ENCODE data around the gene PSMB5.

PSMB5 gene

DNA sequence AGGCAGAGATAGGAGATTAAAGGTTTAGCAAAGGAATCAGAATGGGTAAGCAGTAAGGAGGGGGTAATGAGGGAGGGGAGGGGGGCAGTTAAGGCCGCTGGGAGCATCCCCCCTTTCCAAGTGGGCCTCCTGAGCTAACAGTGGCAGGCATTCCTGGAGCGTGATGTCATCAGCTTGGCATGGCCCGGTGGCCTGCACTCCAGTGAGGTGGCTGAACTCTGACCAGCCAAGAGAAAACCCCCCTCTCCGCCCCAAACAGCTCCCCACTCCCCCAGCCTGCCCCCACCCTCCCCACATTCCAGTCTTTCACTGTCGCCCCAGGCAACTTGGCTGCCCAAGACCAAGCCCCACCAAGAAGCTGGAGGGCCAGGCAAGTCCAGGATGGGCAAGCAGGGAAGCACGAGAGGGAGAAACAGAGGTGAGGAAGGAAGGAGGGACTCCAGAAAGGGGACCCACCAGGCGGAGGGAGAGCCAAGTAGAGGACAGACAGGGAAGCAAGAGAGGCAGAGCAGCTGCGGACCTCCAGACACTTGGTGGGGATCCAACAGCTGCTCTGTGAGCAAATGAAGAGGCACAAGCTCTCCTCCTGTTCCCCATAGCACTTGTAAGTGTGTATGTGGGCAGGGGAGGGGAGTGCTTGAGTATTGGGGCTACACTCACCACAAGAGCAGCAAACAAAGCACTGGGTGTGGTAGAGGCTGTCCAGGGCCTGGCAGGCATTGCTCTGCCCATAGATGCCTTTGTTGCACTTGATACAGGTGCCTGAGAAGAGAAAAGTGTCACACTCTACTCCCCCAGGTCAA, 56.8 kb downstream of the PSMB5 start (continued):
- TF ChIP-seq, protein P1, sequence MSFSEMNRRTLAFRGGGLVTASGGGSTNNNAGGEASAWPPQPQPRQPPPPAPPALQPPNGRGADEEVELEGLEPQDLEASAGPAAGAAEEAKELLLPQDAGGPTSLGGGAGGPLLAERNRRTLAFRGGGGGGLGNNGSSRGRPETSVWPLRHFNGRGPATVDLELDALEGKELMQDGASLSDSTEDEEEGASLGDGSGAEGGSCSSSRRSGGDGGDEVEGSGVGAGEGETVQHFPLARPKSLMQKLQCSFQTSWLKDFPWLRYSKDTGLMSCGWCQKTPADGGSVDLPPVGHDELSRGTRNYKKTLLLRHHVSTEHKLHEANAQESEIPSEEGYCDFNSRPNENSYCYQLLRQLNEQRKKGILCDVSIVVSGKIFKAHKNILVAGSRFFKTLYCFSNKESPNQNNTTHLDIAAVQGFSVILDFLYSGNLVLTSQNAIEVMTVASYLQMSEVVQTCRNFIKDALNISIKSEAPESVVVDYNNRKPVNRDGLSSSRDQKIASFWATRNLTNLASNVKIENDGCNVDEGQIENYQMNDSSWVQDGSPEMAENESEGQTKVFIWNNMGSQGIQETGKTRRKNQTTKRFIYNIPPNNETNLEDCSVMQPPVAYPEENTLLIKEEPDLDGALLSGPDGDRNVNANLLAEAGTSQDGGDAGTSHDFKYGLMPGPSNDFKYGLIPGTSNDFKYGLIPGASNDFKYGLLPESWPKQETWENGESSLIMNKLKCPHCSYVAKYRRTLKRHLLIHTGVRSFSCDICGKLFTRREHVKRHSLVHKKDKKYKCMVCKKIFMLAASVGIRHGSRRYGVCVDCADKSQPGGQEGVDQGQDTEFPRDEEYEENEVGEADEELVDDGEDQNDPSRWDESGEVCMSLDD (tag by site-specific recombination; IDR thresholded peaks at IDR 0.05): peak; percentile 67; the same call in 1 of the 2 replicates
- no peak for TF ChIP-seq MEIS1 (CRISPR knock-in tag; IDR thresholded peaks at IDR 0.05; ENCODE audit: borderline replicate concordance)
- TF ChIP-seq, protein P2, sequence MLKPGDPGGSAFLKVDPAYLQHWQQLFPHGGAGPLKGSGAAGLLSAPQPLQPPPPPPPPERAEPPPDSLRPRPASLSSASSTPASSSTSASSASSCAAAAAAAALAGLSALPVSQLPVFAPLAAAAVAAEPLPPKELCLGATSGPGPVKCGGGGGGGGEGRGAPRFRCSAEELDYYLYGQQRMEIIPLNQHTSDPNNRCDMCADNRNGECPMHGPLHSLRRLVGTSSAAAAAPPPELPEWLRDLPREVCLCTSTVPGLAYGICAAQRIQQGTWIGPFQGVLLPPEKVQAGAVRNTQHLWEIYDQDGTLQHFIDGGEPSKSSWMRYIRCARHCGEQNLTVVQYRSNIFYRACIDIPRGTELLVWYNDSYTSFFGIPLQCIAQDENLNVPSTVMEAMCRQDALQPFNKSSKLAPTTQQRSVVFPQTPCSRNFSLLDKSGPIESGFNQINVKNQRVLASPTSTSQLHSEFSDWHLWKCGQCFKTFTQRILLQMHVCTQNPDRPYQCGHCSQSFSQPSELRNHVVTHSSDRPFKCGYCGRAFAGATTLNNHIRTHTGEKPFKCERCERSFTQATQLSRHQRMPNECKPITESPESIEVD (tag by site-specific recombination; IDR thresholded peaks at IDR 0.05): no peak
- TF ChIP-seq ZNF366 (tag by site-specific recombination; conservative IDR thresholded peaks at IDR 0.05): peak; percentile 11
- TF ChIP-seq, protein P3, sequence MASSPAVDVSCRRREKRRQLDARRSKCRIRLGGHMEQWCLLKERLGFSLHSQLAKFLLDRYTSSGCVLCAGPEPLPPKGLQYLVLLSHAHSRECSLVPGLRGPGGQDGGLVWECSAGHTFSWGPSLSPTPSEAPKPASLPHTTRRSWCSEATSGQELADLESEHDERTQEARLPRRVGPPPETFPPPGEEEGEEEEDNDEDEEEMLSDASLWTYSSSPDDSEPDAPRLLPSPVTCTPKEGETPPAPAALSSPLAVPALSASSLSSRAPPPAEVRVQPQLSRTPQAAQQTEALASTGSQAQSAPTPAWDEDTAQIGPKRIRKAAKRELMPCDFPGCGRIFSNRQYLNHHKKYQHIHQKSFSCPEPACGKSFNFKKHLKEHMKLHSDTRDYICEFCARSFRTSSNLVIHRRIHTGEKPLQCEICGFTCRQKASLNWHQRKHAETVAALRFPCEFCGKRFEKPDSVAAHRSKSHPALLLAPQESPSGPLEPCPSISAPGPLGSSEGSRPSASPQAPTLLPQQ (tag by site-specific recombination; IDR thresholded peaks at IDR 0.05): peak; percentile 63; the same call in 1 of the 2 replicates
- TF ChIP-seq GLIS1 (tag by site-specific recombination; IDR thresholded peaks at IDR 0.05): peak; percentile 78
- TF ChIP-seq ZBTB21 (tag by site-specific recombination; IDR thresholded peaks at IDR 0.05): no peak
- TF ChIP-seq OVOL3 (tag by site-specific recombination; IDR thresholded peaks at IDR 0.05): no peak
- no peak for TF ChIP-seq MYNN (tag by site-specific recombination; IDR thresholded peaks at IDR 0.05; ENCODE audit: borderline replicate concordance)
- TF ChIP-seq ZNF747 (tag by site-specific recombination; IDR thresholded peaks at IDR 0.05): no peak
- no peak for TF ChIP-seq ZNF133 (tag by site-specific recombination; IDR thresholded peaks at IDR 0.05)
- TF ChIP-seq TRIM28 (IDR thresholded peaks at IDR 0.05; ENCODE audit: borderline replicate concordance, low read length): no peak
- no peak for TF ChIP-seq ZNF112 (tag by site-specific recombination; IDR thresholded peaks at IDR 0.05)
- TF ChIP-seq ZBTB1 (tag by site-specific recombination; IDR thresholded peaks at IDR 0.05): no peak
- no peak for TF ChIP-seq FEZF1 (tag by site-specific recombination; IDR thresholded peaks at IDR 0.05)
- TF ChIP-seq ZNF19 (tag by site-specific recombination; IDR thresholded peaks at IDR 0.05; ENCODE audit: low read depth): no peak
- no peak for TF ChIP-seq KLF7 (tag by site-specific recombination; IDR thresholded peaks at IDR 0.05; ENCODE audit: borderline replicate concordance)
- TF ChIP-seq ZNF664 (tag by site-specific recombination; IDR thresholded peaks at IDR 0.05): no peak
- TF ChIP-seq ZNF561 (tag by site-specific recombination; IDR thresholded peaks at IDR 0.05; ENCODE audit: borderline replicate concordance): no peak
- TF ChIP-seq ZNF558 (tag by site-specific recombination; IDR thresholded peaks at IDR 0.05): no peak
- TF ChIP-seq ZBTB7A (tag by site-specific recombination; IDR thresholded peaks at IDR 0.05; ENCODE audit: low read depth): no peak
- no peak for TF ChIP-seq ZNF624 (tag by site-specific recombination; IDR thresholded peaks at IDR 0.05)
- no peak for TF ChIP-seq ZNF202 (tag by site-specific recombination; IDR thresholded peaks at IDR 0.05; ENCODE audit: borderline replicate concordance)
- no peak for TF ChIP-seq ZNF121 (tag by site-specific recombination; IDR thresholded peaks at IDR 0.05)
- no peak for TF ChIP-seq ZFP37 (tag by site-specific recombination; IDR thresholded peaks at IDR 0.05)
- no peak for TF ChIP-seq ZNF169 (tag by site-specific recombination; IDR thresholded peaks at IDR 0.05)
- TF ChIP-seq ZNF16 (tag by site-specific recombination; IDR thresholded peaks at IDR 0.05; ENCODE audit: low read depth): no peak
- TF ChIP-seq ZNF132 (tag by site-specific recombination; IDR thresholded peaks at IDR 0.05; ENCODE audit: borderline replicate concordance): no peak
- TF ChIP-seq ZNF830 (tag by site-specific recombination; IDR thresholded peaks at IDR 0.05; ENCODE audit: low read depth): no peak
- TF ChIP-seq, protein P4, sequence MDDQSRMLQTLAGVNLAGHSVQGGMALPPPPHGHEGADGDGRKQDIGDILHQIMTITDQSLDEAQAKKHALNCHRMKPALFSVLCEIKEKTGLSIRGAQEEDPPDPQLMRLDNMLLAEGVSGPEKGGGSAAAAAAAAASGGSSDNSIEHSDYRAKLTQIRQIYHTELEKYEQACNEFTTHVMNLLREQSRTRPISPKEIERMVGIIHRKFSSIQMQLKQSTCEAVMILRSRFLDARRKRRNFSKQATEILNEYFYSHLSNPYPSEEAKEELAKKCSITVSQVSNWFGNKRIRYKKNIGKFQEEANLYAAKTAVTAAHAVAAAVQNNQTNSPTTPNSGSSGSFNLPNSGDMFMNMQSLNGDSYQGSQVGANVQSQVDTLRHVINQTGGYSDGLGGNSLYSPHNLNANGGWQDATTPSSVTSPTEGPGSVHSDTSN (CRISPR knock-in tag; IDR thresholded peaks at IDR 0.05): no peak
- TF ChIP-seq ZNF596 (tag by site-specific recombination; IDR thresholded peaks at IDR 0.05): no peak
- no peak for TF ChIP-seq ZIC2 (tag by site-specific recombination; IDR thresholded peaks at IDR 0.05)
- TF ChIP-seq, protein P5, sequence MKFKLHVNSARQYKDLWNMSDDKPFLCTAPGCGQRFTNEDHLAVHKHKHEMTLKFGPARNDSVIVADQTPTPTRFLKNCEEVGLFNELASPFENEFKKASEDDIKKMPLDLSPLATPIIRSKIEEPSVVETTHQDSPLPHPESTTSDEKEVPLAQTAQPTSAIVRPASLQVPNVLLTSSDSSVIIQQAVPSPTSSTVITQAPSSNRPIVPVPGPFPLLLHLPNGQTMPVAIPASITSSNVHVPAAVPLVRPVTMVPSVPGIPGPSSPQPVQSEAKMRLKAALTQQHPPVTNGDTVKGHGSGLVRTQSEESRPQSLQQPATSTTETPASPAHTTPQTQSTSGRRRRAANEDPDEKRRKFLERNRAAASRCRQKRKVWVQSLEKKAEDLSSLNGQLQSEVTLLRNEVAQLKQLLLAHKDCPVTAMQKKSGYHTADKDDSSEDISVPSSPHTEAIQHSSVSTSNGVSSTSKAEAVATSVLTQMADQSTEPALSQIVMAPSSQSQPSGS (tag by site-specific recombination; IDR thresholded peaks at IDR 0.05; ENCODE audit: low read depth): 0 out of 2 replicates have a peak, but pooled peaks have one; percentile 60
- no peak for TF ChIP-seq RBAK (tag by site-specific recombination; IDR thresholded peaks at IDR 0.05)

All from HEK293 (cell line).